Thymus (tissue), 11 donors: ENCODE results near the gene TNFSF10. TPM values are rescaled to one million over a fixed set of nuclear protein-coding genes. Genes with fewer than 3 reads are reported as not detected.
A peak's percentile ranks its signal among the peaks of the same experiment; 100 is the strongest.

ENCODE experiments used
- DNase-seq, 9 donors: peaks; one replicate each; pipeline ENCODE4 v3.0.0-alpha.2; 2013; ENCODE audit warnings: low spot score in 9 of 9, low read depth in 6 of 9, missing footprints in 1 of 9
- H3K27ac ChIP-seq, 2 donors: one replicate each; pipeline ENCODE4 v1.5.1; 2013; ENCODE audit warnings: control low read depth in 1 of 2, low read depth in 1 of 2, low read length in 1 of 2, mild to moderate bottlenecking in 1 of 2, moderate library complexity in 1 of 2
- H3K27me3 ChIP-seq, 2 donors: one replicate each; pipeline ENCODE4 v1.5.1; 2013; ENCODE audit warnings: low read length in 1 of 2; ENCODE audit not compliant: control insufficient read depth in 2 of 2, insufficient read depth in 1 of 2
- H3K36me3 ChIP-seq, 2 donors: one replicate each; pipeline ENCODE4 v1.5.1; 2013; ENCODE audit warnings: low read length in 1 of 2, mild to moderate bottlenecking in 1 of 2, moderate library complexity in 1 of 2; ENCODE audit not compliant: control insufficient read depth in 2 of 2, insufficient read depth in 2 of 2
- H3K4me1 ChIP-seq, 2 donors: one replicate each; pipeline ENCODE4 v1.5.1; 2013; ENCODE audit warnings: low read length in 2 of 2; ENCODE audit not compliant: control insufficient read depth in 2 of 2, insufficient read depth in 2 of 2
- H3K4me3 ChIP-seq, 2 donors: one replicate each; pipeline ENCODE4 v1.5.1; 2013; ENCODE audit warnings: low read length in 2 of 2, control low read depth in 1 of 2, mild to moderate bottlenecking in 1 of 2
- H3K9me3 ChIP-seq, 2 donors: one replicate each; pipeline ENCODE4 v1.5.1; 2013; ENCODE audit warnings: low read length in 1 of 2, mild to moderate bottlenecking in 1 of 2; ENCODE audit not compliant: control insufficient read depth in 2 of 2, insufficient read depth in 1 of 2
- WGBS: extraction: QIAGEN DNeasy Blood & Tissue Kit; methylation state at CpG from one replicate; pipeline ENCODE4 v1.1.7; 2013; 5-methylcytosine and 5-hydroxymethylcytosine counted together
- polyA plus RNA-seq: library from polyadenylated mRNA; stranded (reverse); fragments of 200-250 nt; gene quantifications from one replicate; pipeline ENCODE4 v1.2.3, GENCODE V29; 2013
- total RNA-seq: library from RNA; stranded (reverse); fragments of 120-200 nt; gene quantifications from one replicate; pipeline ENCODE4 v1.2.4, GENCODE V29; 2013
- donor health status: healthy.

Gene TNFSF10
- total and polyA plus RNA-seq, 2 donors: 36.9 to 38.4 TPM

- WGBS: 87% methylated on average over 5 of the region's 5 CpGs
- Histone ChIP-seq H3K36me3 (no peaks in the 10 kb centered on the region), H3K9me3 (no peaks in the 10 kb centered on the region), H3K4me1 (no peaks in the 10 kb centered on the region), H3K27me3 (no peaks in the 10 kb centered on the region), H3K27ac (no peak overlapping the region), H3K4me3 (no peak overlapping the region)
- no peak for DNase-seq
Observed at GRCh38 chr3:172475703-172476102, 47.5 kb downstream of the TNFSF10 start.

GRCh38 chr3:172471903-172472302 lies 51.3 kb downstream of the TNFSF10 start:
- no peaks in the 10 kb centered on the region for H3K27me3 ChIP-seq
- H3K4me3 ChIP-seq: no peak overlapping the region
- no peaks in the 10 kb centered on the region for H3K9me3 ChIP-seq
- no peak overlapping the region for H3K27ac ChIP-seq
- WGBS: 90% methylated on average over 1 of the region's 1 CpG
- DNase-seq: no peak
- no peaks in the 10 kb centered on the region for H3K4me1 ChIP-seq
- H3K36me3 ChIP-seq: no peaks in the 10 kb centered on the region

GRCh38 chr3:172470588-172470987 lies 52.6 kb downstream of the TNFSF10 start:
- 93% methylated on average over 1 of the region's 1 CpG for WGBS
- no peak overlapping the region for H3K27ac ChIP-seq

GRCh38 chr3:172467170-172467824 lies 55.9 kb downstream of the TNFSF10 start:
- Histone ChIP-seq H3K4me1 (no peaks in the 10 kb centered on the region), H3K27ac (no peak overlapping the region), H3K9me3 (no peaks in the 10 kb centered on the region), H3K4me3 (no peak overlapping the region), H3K27me3 (no peaks in the 10 kb centered on the region), H3K36me3 (no peaks in the 10 kb centered on the region)
- no peak for DNase-seq
- 94% methylated on average over 2 of the region's 2 CpGs for WGBS

More at GRCh38 chr3:172470588-172470987, 52.6 kb downstream of the TNFSF10 start:
- Histone ChIP-seq H3K4me3 (no peak overlapping the region), H3K36me3 (no peaks in the 10 kb centered on the region), H3K27me3 (no peaks in the 10 kb centered on the region), H3K9me3 (no peaks in the 10 kb centered on the region), H3K4me1 (no peaks in the 10 kb centered on the region)
- no peak for DNase-seq

GRCh38 chr3:172466553-172467130 lies 56.6 kb downstream of the TNFSF10 start:
- Histone ChIP-seq H3K27me3 (no peaks in the 10 kb centered on the region), H3K27ac (no peak overlapping the region), H3K36me3 (no peaks in the 10 kb centered on the region), H3K4me1 (no peaks in the 10 kb centered on the region), H3K4me3 (no peak overlapping the region), H3K9me3 (no peaks in the 10 kb centered on the region)
- no peak for DNase-seq
- 86% methylated on average over 4 of the region's 4 CpGs for WGBS

GRCh38 chr3:172465281-172465680 lies 57.9 kb downstream of the TNFSF10 start:
- no peak overlapping the region for H3K4me3 ChIP-seq
- H3K27ac ChIP-seq: no peak overlapping the region
- H3K27me3 ChIP-seq: no peaks in the 10 kb centered on the region
- no peaks in the 10 kb centered on the region for H3K9me3 ChIP-seq
- no peak for DNase-seq
- no peaks in the 10 kb centered on the region for H3K4me1 ChIP-seq
- no peaks in the 10 kb centered on the region for H3K36me3 ChIP-seq

- WGBS: 95% methylated on average over 6 of the region's 6 CpGs
- Histone ChIP-seq H3K4me1 (no peaks in the 10 kb centered on the region), H3K9me3 (no peaks in the 10 kb centered on the region), H3K4me3 (no peak overlapping the region), H3K36me3 (no peaks in the 10 kb centered on the region), H3K27me3 (no peaks in the 10 kb centered on the region), H3K27ac (no peak overlapping the region)
- no peak for DNase-seq
Observed at GRCh38 chr3:172464306-172464705, 58.9 kb downstream of the TNFSF10 start.

DNA sequence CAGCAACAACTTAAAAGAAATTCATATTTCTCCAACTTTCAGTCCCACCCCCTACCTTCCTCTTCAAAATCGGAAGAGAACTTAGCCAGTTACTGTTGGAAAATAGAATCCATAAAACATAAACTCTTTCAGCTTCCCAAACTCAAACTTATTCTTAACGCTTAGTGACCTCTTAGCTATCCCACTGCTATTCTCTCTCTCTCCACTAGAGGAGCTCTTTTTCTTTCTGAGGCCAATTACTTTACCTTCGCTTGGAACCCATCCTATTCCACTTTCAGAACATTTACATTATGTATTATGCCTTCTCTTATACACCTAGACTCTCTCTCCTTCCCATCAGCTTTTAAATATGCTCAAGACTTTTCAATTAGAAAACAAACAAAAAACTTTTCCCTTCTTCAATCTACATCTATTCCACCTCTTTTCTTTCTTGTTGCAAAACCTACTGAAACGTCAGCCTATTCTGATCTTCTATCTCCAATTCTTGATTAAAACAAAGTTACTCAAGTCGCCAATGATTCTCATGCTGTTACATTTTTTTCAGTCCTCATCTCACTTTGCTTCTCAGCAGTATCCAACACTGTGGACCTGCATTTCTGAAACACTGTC lies 61.6 kb downstream of the TNFSF10 start:
- Histone ChIP-seq H3K4me1 (no peaks in the 10 kb centered on the region), H3K27ac (no peak overlapping the region), H3K4me3 (no peak overlapping the region), H3K36me3 (no peaks in the 10 kb centered on the region), H3K27me3 (peaks cover 0 to 2% of the 10 kb centered on the region in 2 donors), H3K9me3 (no peaks in the 10 kb centered on the region)
- peak in 6 of 9 donors; percentile 10 to 54 (median 20) for DNase-seq
- WGBS: 45% methylated on average over 5 of the region's 5 CpGs

GRCh38 chr3:172456404-172456803 lies 66.8 kb downstream of the TNFSF10 start:
- Histone ChIP-seq H3K9me3 (no peaks in the 10 kb centered on the region), H3K36me3 (no peaks in the 10 kb centered on the region), H3K27me3 (peaks cover 0 to 17% of the 10 kb centered on the region in 2 donors), H3K4me1 (no peaks in the 10 kb centered on the region), H3K27ac (no peak overlapping the region), H3K4me3 (no peak overlapping the region)
- 97% methylated on average over 3 of the region's 3 CpGs for WGBS
- no peak for DNase-seq
